ENCODE data around the gene LGR6. TPM values are rescaled to one million over a fixed set of nuclear protein-coding genes. Genes with fewer than 3 reads are reported as not detected.

The LGR6 gene
- polyA plus RNA-seq, 1 donor from 2014 or later, result not detected

DNA sequence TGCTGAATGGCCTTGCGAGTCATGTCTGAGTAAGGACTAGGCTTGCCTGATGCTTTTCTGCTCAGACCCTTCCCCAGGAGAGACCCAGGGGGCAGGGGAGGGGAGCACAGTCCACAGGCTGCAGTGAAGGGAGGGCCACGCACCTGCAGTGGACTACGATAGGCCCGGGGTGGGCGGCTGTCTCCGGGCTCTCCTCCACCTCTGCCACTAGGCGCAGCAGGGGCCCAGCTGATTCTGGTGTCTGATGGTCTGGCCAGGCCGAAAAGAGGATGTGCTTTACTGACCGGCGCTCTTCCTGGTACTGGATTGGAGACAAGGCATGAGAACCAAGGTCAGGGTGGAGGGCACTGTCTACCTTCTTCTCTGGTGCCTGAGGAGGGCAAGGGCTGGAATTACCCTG lies 41.2 kb upstream of the LGR6 start:
- Histone ChIP-seq H3K27me3 (ENCODE audit: insufficient read depth, low read depth, low read length) (no peaks in the 10 kb centered on the region), H3K9me2 (ENCODE audit: insufficient read depth, low read length) (no peaks in the 10 kb centered on the region), H3K79me2 (replicated peaks; ENCODE audit: insufficient read depth, low read length) (no peaks in the 10 kb centered on the region), H3K27ac (ENCODE audit: low read length) (no peak overlapping the region), H4K20me1 (ENCODE audit: insufficient read depth) (no peaks in the 10 kb centered on the region), H3K36me3 (ENCODE audit: insufficient read depth, low read length) (no peaks in the 10 kb centered on the region), H3F3A (ENCODE audit: insufficient read depth, low read length, poor library complexity, severe bottlenecking) (no peaks in the 10 kb centered on the region), H2AFZ (ENCODE audit: low read depth, low read length) (no peak overlapping the region), H3K4me3 (ENCODE audit: low read length) (no peak overlapping the region), H3K4me2 (ENCODE audit: low read length) (no peak overlapping the region), H3K9ac (ENCODE audit: low read length) (no peak overlapping the region), H3K9me3 (ENCODE audit: low read length) (no peaks in the 10 kb centered on the region)
- TF ChIP-seq SMC3 (conservative IDR thresholded peaks at IDR 0.05; ENCODE audit: poor library complexity) (no peak), MXI1 (conservative IDR thresholded peaks at IDR 0.05; ENCODE audit: poor library complexity, severe bottlenecking) (no peak), RAD21 (conservative IDR thresholded peaks at IDR 0.05) (no peak), EZH2 (IDR thresholded peaks at IDR 0.05; ENCODE audit: borderline replicate concordance, insufficient read depth, low read length, poor library complexity, severe bottlenecking) (no peak), TAF1 (IDR thresholded peaks at IDR 0.05; ENCODE audit: low read depth) (no peak), POLR2AphosphoS5 (IDR thresholded peaks at IDR 0.05) (no peak), EP300 (conservative IDR thresholded peaks at IDR 0.05; ENCODE audit: poor library complexity, severe bottlenecking) (no peak)
- TF ChIP-seq, protein P1, sequence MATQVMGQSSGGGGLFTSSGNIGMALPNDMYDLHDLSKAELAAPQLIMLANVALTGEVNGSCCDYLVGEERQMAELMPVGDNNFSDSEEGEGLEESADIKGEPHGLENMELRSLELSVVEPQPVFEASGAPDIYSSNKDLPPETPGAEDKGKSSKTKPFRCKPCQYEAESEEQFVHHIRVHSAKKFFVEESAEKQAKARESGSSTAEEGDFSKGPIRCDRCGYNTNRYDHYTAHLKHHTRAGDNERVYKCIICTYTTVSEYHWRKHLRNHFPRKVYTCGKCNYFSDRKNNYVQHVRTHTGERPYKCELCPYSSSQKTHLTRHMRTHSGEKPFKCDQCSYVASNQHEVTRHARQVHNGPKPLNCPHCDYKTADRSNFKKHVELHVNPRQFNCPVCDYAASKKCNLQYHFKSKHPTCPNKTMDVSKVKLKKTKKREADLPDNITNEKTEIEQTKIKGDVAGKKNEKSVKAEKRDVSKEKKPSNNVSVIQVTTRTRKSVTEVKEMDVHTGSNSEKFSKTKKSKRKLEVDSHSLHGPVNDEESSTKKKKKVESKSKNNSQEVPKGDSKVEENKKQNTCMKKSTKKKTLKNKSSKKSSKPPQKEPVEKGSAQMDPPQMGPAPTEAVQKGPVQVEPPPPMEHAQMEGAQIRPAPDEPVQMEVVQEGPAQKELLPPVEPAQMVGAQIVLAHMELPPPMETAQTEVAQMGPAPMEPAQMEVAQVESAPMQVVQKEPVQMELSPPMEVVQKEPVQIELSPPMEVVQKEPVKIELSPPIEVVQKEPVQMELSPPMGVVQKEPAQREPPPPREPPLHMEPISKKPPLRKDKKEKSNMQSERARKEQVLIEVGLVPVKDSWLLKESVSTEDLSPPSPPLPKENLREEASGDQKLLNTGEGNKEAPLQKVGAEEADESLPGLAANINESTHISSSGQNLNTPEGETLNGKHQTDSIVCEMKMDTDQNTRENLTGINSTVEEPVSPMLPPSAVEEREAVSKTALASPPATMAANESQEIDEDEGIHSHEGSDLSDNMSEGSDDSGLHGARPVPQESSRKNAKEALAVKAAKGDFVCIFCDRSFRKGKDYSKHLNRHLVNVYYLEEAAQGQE (IDR thresholded peaks at IDR 0.05; ENCODE audit: borderline replicate concordance), result no peak
- TF ChIP-seq, protein P2, sequence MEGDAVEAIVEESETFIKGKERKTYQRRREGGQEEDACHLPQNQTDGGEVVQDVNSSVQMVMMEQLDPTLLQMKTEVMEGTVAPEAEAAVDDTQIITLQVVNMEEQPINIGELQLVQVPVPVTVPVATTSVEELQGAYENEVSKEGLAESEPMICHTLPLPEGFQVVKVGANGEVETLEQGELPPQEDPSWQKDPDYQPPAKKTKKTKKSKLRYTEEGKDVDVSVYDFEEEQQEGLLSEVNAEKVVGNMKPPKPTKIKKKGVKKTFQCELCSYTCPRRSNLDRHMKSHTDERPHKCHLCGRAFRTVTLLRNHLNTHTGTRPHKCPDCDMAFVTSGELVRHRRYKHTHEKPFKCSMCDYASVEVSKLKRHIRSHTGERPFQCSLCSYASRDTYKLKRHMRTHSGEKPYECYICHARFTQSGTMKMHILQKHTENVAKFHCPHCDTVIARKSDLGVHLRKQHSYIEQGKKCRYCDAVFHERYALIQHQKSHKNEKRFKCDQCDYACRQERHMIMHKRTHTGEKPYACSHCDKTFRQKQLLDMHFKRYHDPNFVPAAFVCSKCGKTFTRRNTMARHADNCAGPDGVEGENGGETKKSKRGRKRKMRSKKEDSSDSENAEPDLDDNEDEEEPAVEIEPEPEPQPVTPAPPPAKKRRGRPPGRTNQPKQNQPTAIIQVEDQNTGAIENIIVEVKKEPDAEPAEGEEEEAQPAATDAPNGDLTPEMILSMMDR (IDR thresholded peaks at IDR 0.05; ENCODE audit: poor library complexity, severe bottlenecking), result no peak

DNA sequence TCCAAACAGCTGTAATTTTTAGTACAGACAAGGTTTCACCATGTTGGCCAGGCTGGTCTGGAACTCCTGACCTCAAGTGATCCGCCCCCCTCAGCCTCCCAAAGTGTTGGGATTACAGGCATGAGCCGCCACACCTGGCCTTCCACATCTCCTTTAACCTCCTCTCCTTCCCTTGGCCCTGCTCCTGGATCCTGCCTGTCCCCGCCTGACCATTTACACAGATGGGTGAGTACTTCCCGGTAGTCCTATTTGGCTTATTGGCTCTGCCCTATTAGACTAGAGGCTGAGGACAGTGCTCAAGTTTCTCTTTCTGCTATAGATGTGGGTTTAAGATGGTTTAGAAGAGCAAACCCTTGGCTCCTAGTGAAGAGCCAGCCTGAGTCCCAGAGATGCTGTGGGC lies 40.3 kb upstream of the LGR6 start:
- TF ChIP-seq POLR2AphosphoS5 (IDR thresholded peaks at IDR 0.05) (no peak), EP300 (conservative IDR thresholded peaks at IDR 0.05; ENCODE audit: poor library complexity, severe bottlenecking) (no peak), EZH2 (IDR thresholded peaks at IDR 0.05; ENCODE audit: borderline replicate concordance, insufficient read depth, low read length, poor library complexity, severe bottlenecking) (no peak)
- TF ChIP-seq, protein P2 (IDR thresholded peaks at IDR 0.05; ENCODE audit: poor library complexity, severe bottlenecking), result no peak
- Histone ChIP-seq H3K27me3 (ENCODE audit: insufficient read depth, low read depth, low read length) (no peaks in the 10 kb centered on the region), H3F3A (ENCODE audit: insufficient read depth, low read length, poor library complexity, severe bottlenecking) (no peaks in the 10 kb centered on the region), H3K9me3 (ENCODE audit: low read length) (no peaks in the 10 kb centered on the region), H3K27ac (ENCODE audit: low read length) (no peak overlapping the region), H4K20me1 (ENCODE audit: insufficient read depth) (no peaks in the 10 kb centered on the region), H2AFZ (ENCODE audit: low read depth, low read length) (no peak overlapping the region), H3K4me2 (ENCODE audit: low read length) (no peak overlapping the region), H3K4me3 (ENCODE audit: low read length) (no peak overlapping the region), H3K9me2 (ENCODE audit: insufficient read depth, low read length) (no peaks in the 10 kb centered on the region), H3K9ac (ENCODE audit: low read length) (no peak overlapping the region), H3K79me2 (replicated peaks; ENCODE audit: insufficient read depth, low read length) (no peaks in the 10 kb centered on the region), H3K36me3 (ENCODE audit: insufficient read depth, low read length) (no peaks in the 10 kb centered on the region)
